ENCODE results near the gene SAMD11.

SAMD11 gene

DNA sequence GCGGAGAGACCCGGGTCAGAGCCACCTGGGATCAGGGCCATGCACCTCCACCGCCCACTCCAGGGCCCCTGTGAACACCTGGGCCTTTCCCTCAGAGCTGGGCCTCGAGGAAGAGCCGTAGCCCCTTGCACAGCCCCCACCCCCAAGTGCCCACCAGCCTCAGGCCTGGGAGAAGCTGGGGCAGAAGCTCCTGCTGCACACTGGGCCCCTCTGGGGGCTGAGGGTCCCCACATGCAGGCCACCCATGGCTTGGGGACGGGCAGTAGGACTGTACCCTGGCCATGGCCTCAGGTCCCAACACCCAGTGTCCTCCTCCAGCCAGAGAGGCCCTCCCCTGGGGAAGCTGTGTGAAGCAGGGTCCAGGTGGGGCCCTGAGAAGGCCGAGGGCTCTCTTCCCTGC lies 28.9 kb downstream of the SAMD11 start:
- H3K36me3 ChIP-seq (ENCODE audit: insufficient read depth, insufficient read length, low read length) = peaks cover 99% of the 10 kb centered on the region
- no peak for DNase-seq (ENCODE audit: low read depth, low spot score)
- no peaks in the 10 kb centered on the region for H3K27me3 ChIP-seq (ENCODE audit: insufficient read depth, insufficient read length)
- H3K4me1 ChIP-seq (ENCODE audit: insufficient read depth, insufficient read length) = peaks cover under 1% of the 10 kb centered on the region
- H3K9me3 ChIP-seq (ENCODE audit: insufficient read depth, low read length) = no peaks in the 10 kb centered on the region
- no peak overlapping the region for H3K4me3 ChIP-seq (ENCODE audit: insufficient read length, low read depth)
- H3K9ac ChIP-seq (ENCODE audit: insufficient read length, low read depth) = no peak overlapping the region
- no peak for TF ChIP-seq SUZ12 (IDR thresholded peaks at IDR 0.05; ENCODE audit: extremely low read depth, insufficient read depth, insufficient read length)
- no peak for TF ChIP-seq ZNF274 (IDR thresholded peaks at IDR 0.05; ENCODE audit: low read depth, low read length)
- no peak for TF ChIP-seq YY1 (IDR thresholded peaks at IDR 0.05; ENCODE audit: insufficient read depth, insufficient read length)

DNA sequence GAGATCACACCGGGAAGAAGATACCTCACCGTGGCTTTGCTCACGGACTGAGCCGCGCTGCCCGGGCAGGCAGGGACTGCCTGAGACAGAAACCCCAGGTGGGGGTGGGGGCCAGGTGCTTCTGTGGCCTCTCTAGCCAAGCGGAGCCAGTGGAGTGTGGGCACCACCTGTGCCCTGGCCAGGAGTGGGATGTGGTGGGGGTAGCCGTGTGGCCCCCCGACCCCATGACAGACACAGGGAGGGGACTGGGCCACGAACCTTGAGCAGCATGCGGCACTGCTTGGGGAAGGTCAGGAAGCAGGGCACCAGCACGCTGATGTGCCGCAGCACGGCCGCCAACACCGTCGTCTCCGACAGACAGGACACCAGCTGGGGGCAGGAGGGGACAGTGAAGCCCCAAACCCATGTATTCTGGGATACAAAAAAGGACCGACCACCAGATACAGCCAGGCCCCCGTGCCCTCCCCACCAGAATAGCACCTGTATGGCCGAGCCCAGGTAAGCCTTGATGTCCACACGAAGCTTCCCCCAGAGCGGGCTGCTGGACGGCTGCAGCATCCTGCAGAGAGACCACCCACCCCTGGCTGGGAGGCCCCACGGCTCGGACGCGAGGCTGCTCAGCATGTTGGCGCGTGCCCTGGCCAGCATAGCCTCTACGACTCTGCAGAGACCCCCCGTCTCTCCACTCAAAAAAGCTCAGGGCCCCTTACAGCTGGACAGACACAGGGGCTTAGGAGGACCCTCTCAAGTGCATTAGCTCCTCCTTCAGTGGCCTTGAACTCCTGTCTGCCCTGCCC lies 30.0 kb downstream of the SAMD11 start:
- peaks cover 90% of the 10 kb centered on the region for H3K36me3 ChIP-seq (ENCODE audit: insufficient read depth, insufficient read length, low read length)
- H3K27me3 ChIP-seq (ENCODE audit: insufficient read depth, insufficient read length) = no peaks in the 10 kb centered on the region
- no peak overlapping the region for H3K4me3 ChIP-seq (ENCODE audit: insufficient read length, low read depth)
- H3K4me1 ChIP-seq (ENCODE audit: insufficient read depth, insufficient read length) = peaks cover 3% of the 10 kb centered on the region
- DNase-seq (ENCODE audit: low read depth, low spot score) = no peak
- H3K9me3 ChIP-seq (ENCODE audit: insufficient read depth, low read length) = no peaks in the 10 kb centered on the region
- TF ChIP-seq SUZ12 (IDR thresholded peaks at IDR 0.05; ENCODE audit: extremely low read depth, insufficient read depth, insufficient read length) (no peak), YY1 (IDR thresholded peaks at IDR 0.05; ENCODE audit: insufficient read depth, insufficient read length) (no peak)
- H3K9ac ChIP-seq (ENCODE audit: insufficient read length, low read depth) = no peak overlapping the region

DNA sequence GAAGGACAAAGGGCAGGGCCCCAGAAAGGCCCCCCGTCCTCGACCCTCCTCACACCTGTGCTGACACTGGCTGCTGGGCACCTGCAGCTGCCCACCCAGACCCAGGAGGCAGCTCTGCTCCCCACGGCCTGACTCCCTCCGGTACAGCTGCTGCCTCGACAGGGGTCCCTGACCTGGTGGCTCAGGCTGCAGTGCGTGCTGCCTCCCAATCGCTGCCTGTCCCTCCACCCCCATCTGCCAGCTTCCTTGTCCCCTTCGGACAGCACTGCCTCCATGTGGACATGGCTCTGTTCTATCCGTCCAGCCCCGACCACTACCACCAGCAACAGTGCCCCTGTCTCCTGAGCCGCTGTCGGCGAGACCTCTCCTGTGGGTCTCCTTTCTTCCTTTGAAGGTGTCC lies 31.2 kb downstream of the SAMD11 start:
- Histone ChIP-seq H3K27me3 (ENCODE audit: insufficient read depth, insufficient read length) (peaks cover 7% of the 10 kb centered on the region), H3K4me1 (ENCODE audit: insufficient read depth, insufficient read length) (peaks cover 3% of the 10 kb centered on the region), H3K4me3 (ENCODE audit: insufficient read length, low read depth) (no peak overlapping the region), H3K36me3 (ENCODE audit: insufficient read depth, insufficient read length, low read length) (peaks cover 78% of the 10 kb centered on the region), H3K9me3 (ENCODE audit: insufficient read depth, low read length) (no peaks in the 10 kb centered on the region), H3K9ac (ENCODE audit: insufficient read length, low read depth) (no peak overlapping the region)
- TF ChIP-seq SUZ12 (IDR thresholded peaks at IDR 0.05; ENCODE audit: extremely low read depth, insufficient read depth, insufficient read length) = no peak
- no peak for TF ChIP-seq YY1 (IDR thresholded peaks at IDR 0.05; ENCODE audit: insufficient read depth, insufficient read length)
- TF ChIP-seq ZNF274 (IDR thresholded peaks at IDR 0.05; ENCODE audit: low read depth, low read length) = no peak
- DNase-seq (ENCODE audit: low read depth, low spot score) = no peak

DNA sequence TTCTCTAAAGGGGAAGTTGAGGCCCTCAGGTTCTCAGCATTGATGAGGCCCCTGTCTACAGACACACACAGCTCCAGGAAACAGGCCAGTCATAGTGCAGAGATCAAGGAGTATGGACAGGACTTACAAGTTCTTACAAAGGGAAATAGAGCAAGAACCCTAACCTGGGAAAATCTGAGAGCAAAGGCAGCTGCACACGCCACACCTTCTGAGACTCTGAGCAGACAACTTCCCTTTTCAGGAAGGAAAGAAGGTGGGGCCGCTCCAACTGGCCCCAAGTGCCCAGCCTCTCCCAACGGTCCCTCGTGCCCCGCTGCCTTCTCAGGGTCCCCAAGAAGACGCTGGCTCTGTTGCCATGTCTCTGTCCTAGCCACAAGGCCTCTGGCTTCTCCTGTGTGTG lies 31.8 kb downstream of the SAMD11 start:
- Histone ChIP-seq H3K36me3 (ENCODE audit: insufficient read depth, insufficient read length, low read length) (peaks cover 72% of the 10 kb centered on the region), H3K4me3 (ENCODE audit: insufficient read length, low read depth) (no peak overlapping the region), H3K27me3 (ENCODE audit: insufficient read depth, insufficient read length) (peaks cover 10% of the 10 kb centered on the region), H3K9me3 (ENCODE audit: insufficient read depth, low read length) (no peaks in the 10 kb centered on the region), H3K4me1 (ENCODE audit: insufficient read depth, insufficient read length) (peaks cover 3% of the 10 kb centered on the region), H3K9ac (ENCODE audit: insufficient read length, low read depth) (no peak overlapping the region)
- DNase-seq (ENCODE audit: low read depth, low spot score) = no peak
- no peak for TF ChIP-seq YY1 (IDR thresholded peaks at IDR 0.05; ENCODE audit: insufficient read depth, insufficient read length)
- no peak for TF ChIP-seq SUZ12 (IDR thresholded peaks at IDR 0.05; ENCODE audit: extremely low read depth, insufficient read depth, insufficient read length)
- TF ChIP-seq ZNF274 (IDR thresholded peaks at IDR 0.05; ENCODE audit: low read depth, low read length) = no peak

DNA sequence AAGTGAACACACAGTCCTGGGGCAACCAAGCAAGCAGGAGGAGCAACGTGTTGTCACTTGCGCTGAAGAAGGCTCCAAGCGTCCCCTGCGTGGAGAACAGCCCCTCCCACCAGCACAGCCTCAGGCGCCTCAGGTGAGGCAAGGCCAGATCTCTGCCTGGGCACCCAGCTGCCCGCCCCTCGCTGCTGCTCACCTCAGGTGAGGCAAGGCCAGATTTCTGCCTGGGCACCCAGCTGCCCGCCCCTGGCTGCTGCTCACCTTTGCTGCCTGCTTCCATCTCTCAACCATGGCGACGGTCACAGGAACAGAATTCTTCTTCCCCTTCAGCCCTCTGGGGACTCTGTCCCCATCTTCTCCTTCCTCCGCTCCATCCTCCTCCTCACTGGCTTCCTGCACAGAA lies 32.9 kb downstream of the SAMD11 start:
- TF ChIP-seq SUZ12 (IDR thresholded peaks at IDR 0.05; ENCODE audit: extremely low read depth, insufficient read depth, insufficient read length) (no peak), ZNF274 (IDR thresholded peaks at IDR 0.05; ENCODE audit: low read depth, low read length) (no peak), YY1 (IDR thresholded peaks at IDR 0.05; ENCODE audit: insufficient read depth, insufficient read length) (no peak)
- no peak overlapping the region for H3K9ac ChIP-seq (ENCODE audit: insufficient read length, low read depth)
- peaks cover 64% of the 10 kb centered on the region for H3K36me3 ChIP-seq (ENCODE audit: insufficient read depth, insufficient read length, low read length)
- no peak overlapping the region for H3K4me3 ChIP-seq (ENCODE audit: insufficient read length, low read depth)
- peaks cover 7% of the 10 kb centered on the region for H3K4me1 ChIP-seq (ENCODE audit: insufficient read depth, insufficient read length)
- no peak for DNase-seq (ENCODE audit: low read depth, low spot score)
- H3K9me3 ChIP-seq (ENCODE audit: insufficient read depth, low read length) = no peaks in the 10 kb centered on the region
- peaks cover 15% of the 10 kb centered on the region for H3K27me3 ChIP-seq (ENCODE audit: insufficient read depth, insufficient read length)

DNA sequence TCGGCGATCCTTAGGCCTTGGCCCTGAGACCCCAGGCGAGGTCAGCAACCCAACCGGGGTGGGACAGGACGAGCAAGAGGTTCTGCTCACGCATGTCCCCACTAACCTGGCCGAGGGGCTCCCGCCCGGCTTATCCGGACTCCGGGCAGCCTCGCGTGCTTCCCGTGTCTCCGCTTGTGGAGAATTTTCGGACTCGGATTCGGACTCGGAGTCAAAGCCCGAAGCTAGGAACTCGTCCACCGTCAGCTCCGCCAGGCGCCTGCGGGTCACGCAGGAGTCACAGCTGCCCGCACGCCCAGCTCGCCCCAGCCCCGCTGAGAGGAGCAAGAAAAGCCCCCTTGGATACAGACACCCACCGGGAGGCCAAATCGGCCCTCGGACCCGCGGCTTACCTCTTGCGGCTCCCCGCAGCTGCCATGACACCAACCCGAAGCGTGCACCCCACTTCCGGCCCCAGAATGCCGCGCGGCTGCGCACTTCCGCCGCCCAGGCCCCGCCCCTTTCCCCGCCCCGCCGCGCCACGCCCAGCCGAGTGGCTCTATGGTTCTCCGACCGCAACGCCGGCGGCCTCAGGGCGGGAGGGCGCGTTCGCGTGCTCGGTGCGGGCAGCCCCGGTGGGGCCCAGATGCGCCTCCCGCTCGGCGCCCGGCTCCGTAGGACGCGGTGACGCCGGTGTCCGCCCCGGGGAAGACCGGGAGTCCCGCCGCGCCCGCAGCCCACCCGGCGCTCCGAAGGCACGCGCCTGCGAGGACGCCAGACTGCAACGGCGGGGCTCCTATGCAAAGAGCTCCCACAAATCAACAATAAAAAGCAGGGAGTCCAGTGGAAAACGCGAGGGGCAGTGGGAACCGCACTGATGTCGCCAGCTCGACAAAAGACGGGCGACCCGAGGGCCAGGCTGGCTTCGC lies 35.4 kb downstream of the SAMD11 start, which contains the start of gene NOC2L:
NOC2L (minus strand) TSS at position 434 of the 908 bp plus-strand sequence; CDS start at position 418, 16 bp downstream.
- TF ChIP-seq ZNF274 (IDR thresholded peaks at IDR 0.05; ENCODE audit: low read depth, low read length) (no peak), SUZ12 (IDR thresholded peaks at IDR 0.05; ENCODE audit: extremely low read depth, insufficient read depth, insufficient read length) (no peak), YY1 (IDR thresholded peaks at IDR 0.05; ENCODE audit: insufficient read depth, insufficient read length) (peak; percentile 51)
- no peak for DNase-seq (ENCODE audit: low read depth, low spot score)
- H3K36me3 ChIP-seq (ENCODE audit: insufficient read depth, insufficient read length, low read length) = peaks cover 61% of the 10 kb centered on the region
- peaks cover 7% of the 10 kb centered on the region for H3K4me1 ChIP-seq (ENCODE audit: insufficient read depth, insufficient read length)
- peak within 1 kb of the TSS; percentile 97 for H3K9ac ChIP-seq (ENCODE audit: insufficient read length, low read depth)
- no peaks in the 10 kb centered on the region for H3K9me3 ChIP-seq (ENCODE audit: insufficient read depth, low read length)
- peaks cover 17% of the 10 kb centered on the region for H3K27me3 ChIP-seq (ENCODE audit: insufficient read depth, insufficient read length)
- peak within 1 kb of the TSS; percentile 79 for H3K4me3 ChIP-seq (ENCODE audit: insufficient read length, low read depth)
